ENCODE data around the gene DAZAP1. TPM values are rescaled to one million over a fixed set of nuclear protein-coding genes. Genes with fewer than 3 reads are reported as not detected.
A peak's percentile ranks its signal among the peaks of the same experiment; 100 is the strongest.

DAZAP1 gene
- total RNA-seq, 4 donors from 2014 or later = 34.4 to 77.3 (median 67.7) TPM

DNA sequence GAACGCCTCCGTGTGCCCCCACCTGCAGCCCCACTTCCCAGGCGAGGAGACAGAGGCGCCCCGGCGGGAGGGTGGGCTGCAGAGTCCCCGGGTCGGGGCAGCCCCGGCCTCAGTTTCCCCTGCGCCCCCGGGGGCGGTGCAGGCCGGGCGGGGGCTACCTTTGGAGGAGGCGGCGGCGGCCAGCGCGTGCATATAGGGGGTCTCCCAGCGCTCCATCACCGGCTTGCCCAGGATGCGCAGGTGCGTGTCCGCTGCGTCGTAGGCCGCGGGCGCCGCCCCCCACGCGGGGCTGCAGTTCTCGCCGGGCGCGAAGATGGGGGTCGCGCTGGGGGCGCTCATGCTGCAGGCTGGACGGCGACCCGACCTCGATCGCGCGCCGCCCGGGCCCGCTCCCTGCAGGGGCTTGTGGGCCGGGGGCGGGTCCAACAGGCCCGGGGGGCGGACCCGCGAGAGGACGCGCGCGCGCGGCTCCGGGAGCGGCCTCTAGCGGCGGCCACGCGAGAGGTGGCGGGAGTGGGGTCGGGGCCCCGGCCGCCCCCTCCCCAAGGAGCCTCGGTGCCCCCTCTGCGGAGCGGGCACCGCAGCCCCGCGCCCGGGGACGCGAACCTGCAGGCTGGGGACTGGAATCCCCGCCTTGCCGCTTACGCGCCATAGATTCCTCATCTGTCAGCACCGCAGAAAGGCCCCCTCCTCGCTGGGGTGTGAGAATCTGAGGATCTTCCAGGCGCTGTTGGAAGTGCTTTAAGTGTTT lies 6.1 kb upstream of the DAZAP1 start, which contains the start of gene GAMT:
Gene GAMT, minus strand, starts transcription at position 405 of the 751 bp plus-strand sequence. Its CDS starts 66 bp downstream, at position 339.
- intact Hi-C loops (cut with DNase I) = no loop called here
- peaks cover 10 to 16% of the 10 kb centered on the region in 2 donors for H3K4me1 ChIP-seq
- peak within 1 kb of the TSS; percentile 31 to 73 (median 35) for H3K4me3 ChIP-seq (replicated peaks in 1 of 3)
- H3K9me3 ChIP-seq = no peaks in the 10 kb centered on the region
- 1 to 8% methylated on average over 6 to 21 of the region's 87 CpGs for WGBS, 2 donors
- H3K27ac ChIP-seq = no peak within 1 kb of the TSS
- H3K36me3 ChIP-seq = no peaks in the 10 kb centered on the region
- peak; percentile 52 to 53 for DNase-seq
- TF ChIP-seq, protein P1, sequence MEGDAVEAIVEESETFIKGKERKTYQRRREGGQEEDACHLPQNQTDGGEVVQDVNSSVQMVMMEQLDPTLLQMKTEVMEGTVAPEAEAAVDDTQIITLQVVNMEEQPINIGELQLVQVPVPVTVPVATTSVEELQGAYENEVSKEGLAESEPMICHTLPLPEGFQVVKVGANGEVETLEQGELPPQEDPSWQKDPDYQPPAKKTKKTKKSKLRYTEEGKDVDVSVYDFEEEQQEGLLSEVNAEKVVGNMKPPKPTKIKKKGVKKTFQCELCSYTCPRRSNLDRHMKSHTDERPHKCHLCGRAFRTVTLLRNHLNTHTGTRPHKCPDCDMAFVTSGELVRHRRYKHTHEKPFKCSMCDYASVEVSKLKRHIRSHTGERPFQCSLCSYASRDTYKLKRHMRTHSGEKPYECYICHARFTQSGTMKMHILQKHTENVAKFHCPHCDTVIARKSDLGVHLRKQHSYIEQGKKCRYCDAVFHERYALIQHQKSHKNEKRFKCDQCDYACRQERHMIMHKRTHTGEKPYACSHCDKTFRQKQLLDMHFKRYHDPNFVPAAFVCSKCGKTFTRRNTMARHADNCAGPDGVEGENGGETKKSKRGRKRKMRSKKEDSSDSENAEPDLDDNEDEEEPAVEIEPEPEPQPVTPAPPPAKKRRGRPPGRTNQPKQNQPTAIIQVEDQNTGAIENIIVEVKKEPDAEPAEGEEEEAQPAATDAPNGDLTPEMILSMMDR (IDR thresholded peaks at IDR 0.05) = peak in 3 of 6 experiments; percentile 31 to 66 (median 53)
- TF ChIP-seq POLR2A (IDR thresholded peaks at IDR 0.05) = peak in 1 of 2 donors; percentile 24
- no peaks in the 10 kb centered on the region for H3K27me3 ChIP-seq

DNA sequence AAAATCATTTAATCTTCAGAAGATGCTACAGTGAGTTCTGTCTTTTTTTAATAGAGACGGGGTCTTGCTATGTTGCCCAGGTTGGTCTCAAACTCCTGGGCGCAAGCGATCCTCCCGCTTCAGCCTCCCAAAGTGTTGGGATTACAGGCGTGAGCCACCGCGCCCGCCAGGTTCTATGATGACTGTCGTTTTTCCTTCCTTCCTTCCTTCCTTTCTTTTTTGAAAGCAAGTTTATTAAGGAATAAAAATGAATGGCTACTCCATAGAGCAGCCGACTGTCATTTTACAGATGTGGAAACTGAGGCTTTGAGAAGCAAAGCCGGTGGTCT lies 5.5 kb upstream of the DAZAP1 start:
- WGBS, 2 donors = 54 to 70% methylated on average over 11 of the region's 11 CpGs
- DNase-seq = no peak
- Histone ChIP-seq H3K27me3 (no peaks in the 10 kb centered on the region), H3K36me3 (no peaks in the 10 kb centered on the region), H3K27ac (no peak overlapping the region), H3K4me3 (replicated peaks in 1 of 3) (peak overlapping the region in 1 of 3 donors; percentile 73), H3K4me1 (peaks cover 10 to 17% of the 10 kb centered on the region in 2 donors), H3K9me3 (no peaks in the 10 kb centered on the region)
- intact Hi-C loops (cut with DNase I) = no loop called here
- TF ChIP-seq, protein P1 (IDR thresholded peaks at IDR 0.05) = no peak
- TF ChIP-seq POLR2A (IDR thresholded peaks at IDR 0.05) = no peak

DNA sequence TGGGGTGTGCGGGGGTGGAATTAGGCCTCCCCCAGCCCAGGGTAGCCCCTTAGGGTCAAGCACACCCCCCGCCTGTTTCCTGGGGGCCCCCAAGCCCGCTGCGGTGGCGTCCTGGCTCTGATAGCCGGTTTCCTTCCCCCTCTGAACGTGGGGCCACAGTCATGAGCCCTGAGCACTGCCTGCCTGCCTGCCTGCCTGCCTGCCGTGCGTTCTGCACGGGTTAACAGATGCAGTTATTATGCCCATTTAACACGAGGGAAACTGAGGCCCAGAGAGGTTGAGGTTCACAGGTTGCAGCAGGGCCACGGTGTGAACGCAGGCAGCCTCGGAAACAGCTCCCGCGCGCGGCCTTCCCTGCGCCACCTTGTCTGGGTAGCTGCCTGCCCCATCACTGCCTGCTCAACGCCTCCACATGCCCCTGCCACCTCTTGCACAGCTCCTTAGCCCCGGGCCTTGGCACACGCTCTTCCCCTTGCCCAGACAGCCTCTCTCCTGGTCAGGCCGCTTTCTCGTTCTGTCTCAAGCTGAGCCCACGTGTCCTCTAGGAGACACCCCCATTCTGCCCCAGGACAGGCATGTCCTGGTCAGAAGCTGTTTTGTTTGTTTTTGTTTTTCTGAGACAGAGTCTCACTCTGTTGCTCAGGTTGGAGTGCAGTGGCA lies 4.8 kb upstream of the DAZAP1 start:
- 65 to 83% methylated on average over 17 to 24 of the region's 25 CpGs for WGBS, 2 donors
- H3K27me3 ChIP-seq = no peaks in the 10 kb centered on the region
- intact Hi-C loops (cut with DNase I) = no loop called here
- H3K4me3 ChIP-seq (replicated peaks in 1 of 3) = no peak overlapping the region
- H3K9me3 ChIP-seq = no peaks in the 10 kb centered on the region
- no peak for TF ChIP-seq POLR2A (IDR thresholded peaks at IDR 0.05)
- TF ChIP-seq, protein P1 (IDR thresholded peaks at IDR 0.05) = no peak
- no peak for DNase-seq
- peaks cover 10 to 17% of the 10 kb centered on the region in 2 donors for H3K4me1 ChIP-seq
- no peak overlapping the region for H3K27ac ChIP-seq
- no peaks in the 10 kb centered on the region for H3K36me3 ChIP-seq

DNA sequence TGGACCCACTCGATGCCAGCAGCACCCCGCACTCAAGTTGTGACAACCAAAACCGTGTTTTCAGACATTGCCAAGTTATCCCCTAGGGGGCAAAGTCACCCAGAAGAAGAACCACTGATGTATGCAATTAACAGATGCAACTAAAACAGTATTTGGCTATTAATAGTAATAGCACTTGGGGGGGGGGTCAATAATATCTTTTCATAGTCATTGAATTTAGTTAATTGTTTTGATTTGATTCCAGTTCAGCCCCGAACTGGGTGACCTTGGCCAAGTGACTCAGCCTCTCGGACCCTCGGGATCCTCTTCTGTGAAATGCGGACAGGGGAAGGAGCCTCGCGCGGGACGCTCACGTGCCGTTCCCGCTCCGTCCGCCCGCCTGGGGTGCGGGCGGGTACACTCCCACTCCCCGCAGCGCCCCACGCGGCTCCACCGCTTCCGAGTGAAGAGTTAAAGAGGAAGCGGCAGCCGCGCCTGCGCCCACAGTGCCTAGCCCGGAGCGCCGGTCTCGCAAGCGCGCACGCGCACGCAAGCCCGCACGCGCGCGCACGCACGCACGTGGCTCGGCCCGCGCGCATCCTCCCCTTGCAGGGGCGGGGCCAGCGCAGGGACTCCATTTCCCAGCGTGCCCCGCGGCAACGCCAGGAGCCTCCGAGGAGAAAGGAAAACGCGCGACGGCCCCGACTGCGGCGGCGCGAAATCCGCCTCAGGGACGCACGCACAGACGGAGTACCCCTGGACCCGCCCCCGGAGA lies 435 bp upstream of the DAZAP1 start:
- Histone ChIP-seq H3K9me3 (no peaks in the 10 kb centered on the region), H3K27ac (peak overlapping the region; percentile 62 to 87 (median 70)), H3K27me3 (no peaks in the 10 kb centered on the region), H3K36me3 (no peaks in the 10 kb centered on the region), H3K4me1 (peaks cover 29 to 37% of the 10 kb centered on the region in 2 donors), H3K4me3 (replicated peaks in 1 of 3) (peak overlapping the region in 1 of 3 donors; percentile 32)
- DNase-seq = peak; percentile 99 to 100
- TF ChIP-seq POLR2A (IDR thresholded peaks at IDR 0.05) = no peak
- TF ChIP-seq, protein P1 (IDR thresholded peaks at IDR 0.05) = peak in 4 of 6 experiments; percentile 22 to 58 (median 44)
- intact Hi-C loops (cut with DNase I) = loop anchor here (5.0 kb wide), 1 partner anchor 130 kb away; the partner anchor contains the start of gene FAM174C
- 1 to 2% methylated on average over 26 of the region's 72 CpGs for WGBS, 2 donors
